HepG2 (cell line): ENCODE results near the gene DIO2. TPM values are rescaled to one million over a fixed set of nuclear protein-coding genes. Genes with fewer than 3 reads are reported as not detected.

Source experiments
- ATAC-seq: fragments of 200-7000 bp; cut with Tn5 transposase; 3 replicates; pipeline ENCODE4 v1.9.1; 2020; ENCODE audit warnings: mild to moderate bottlenecking, moderate library complexity
- BruUV-seq: library from RNA; stranded (reverse); fragments of 400-500 nt; replicated peaks from 2 replicates; lab custom pipeline; 2021; lab: Mats Ljungman, UMichigan
- CTCF ChIA-PET: fragments of 300-600 bp; formaldehyde crosslinking; extraction: SDS; loops from one replicate; lab custom pipeline; 2021; ENCODE audit warnings: low total read pairs, inconsistent platforms, low intra/inter-chr PET ratio; lab: Yijun Ruan, JAX
- POLR2A ChIA-PET: fragments of 350-600 bp; sonication (Branson Sonifier 250); formaldehyde crosslinking; loops from one replicate; lab custom pipeline; 2020; ENCODE audit warnings: antibody characterized with exemption, inconsistent platforms; lab: Yijun Ruan, JAX
- DNase-seq: peaks from one replicate; pipeline ENCODE4 v3.0.0-alpha.2; 2015; ENCODE audit warnings: low spot score
- FAIRE-seq: peaks from 3 replicates; lab custom pipeline; 2011; peaks lifted over from hg19 to GRCh38; lab: Jason Lieb, UNC
- H2AFZ ChIP-seq: one replicate; pipeline ENCODE4 v1.6.1; 2011; ENCODE audit warnings: low read length, inconsistent platforms
- H3K27ac ChIP-seq: fragments of 300-600 bp; 3 replicates; pipeline ENCODE4 v1.8.0; 2011; ENCODE audit warnings: mixed run types, mild to moderate bottlenecking, mixed read lengths, low read length, inconsistent platforms; ENCODE audit not compliant: insufficient read depth; ENCODE audit errors: extremely low read length
- H3K27me3 ChIP-seq, 2 experiments: fragments of 200-600 bp in 1 of 2; 2 replicates in 1 of 2; 3 replicates in 1 of 2; pipeline versions ENCODE4 v1.6.0 to v1.8.0; 2011; ENCODE audit warnings: low read length in 2 of 2, mild to moderate bottlenecking in 2 of 2, moderate library complexity in 2 of 2, inconsistent platforms in 1 of 2; ENCODE audit not compliant: insufficient read depth in 2 of 2, control insufficient read depth in 1 of 2
- H3K36me3 ChIP-seq, 2 experiments: fragments of 200-600 bp in 1 of 2; replicated peaks in 1 of 2; 2 replicates in 1 of 2; 3 replicates in 1 of 2; pipeline versions ENCODE4 v1.5.1 to v1.8.0; 2011; ENCODE audit warnings: low read length in 2 of 2, inconsistent platforms in 1 of 2; ENCODE audit not compliant: insufficient read depth in 2 of 2, control insufficient read depth in 1 of 2
- H3K4me1 ChIP-seq: 2 replicates; pipeline ENCODE4 v1.5.1; 2012; ENCODE audit warnings: low read length, inconsistent platforms; ENCODE audit not compliant: insufficient read depth
- H3K4me2 ChIP-seq: 2 replicates; pipeline ENCODE4 v1.6.0; 2011; ENCODE audit warnings: low read depth, low read length, inconsistent platforms
- H3K4me3 ChIP-seq, 3 experiments: fragments of 200-600 bp in 1 of 3; sonication (generic), shearing (Covaris generic) in 1 of 3; replicated peaks in 1 of 3; 2 replicates each; pipeline ENCODE4 v1.5.1; 2011 to 2016; ENCODE audit warnings: low read length in 3 of 3, inconsistent platforms in 2 of 3, low read depth in 2 of 3, mild to moderate bottlenecking in 2 of 3, control low read depth in 1 of 3, mixed read lengths in 1 of 3; ENCODE audit not compliant: insufficient read depth in 1 of 3
- H3K79me2 ChIP-seq: one replicate; pipeline ENCODE4 v1.6.1; 2011; ENCODE audit warnings: low read length, inconsistent platforms; ENCODE audit not compliant: insufficient read depth
- H3K9ac ChIP-seq: 2 replicates; pipeline ENCODE4 v1.6.0; 2011; ENCODE audit warnings: mild to moderate bottlenecking, low read depth, low read length, inconsistent platforms; ENCODE audit not compliant: insufficient read depth
- H3K9me3 ChIP-seq: 2 replicates; pipeline ENCODE4 v1.5.1; 2012; ENCODE audit warnings: mild to moderate bottlenecking, low read length
- H4K20me1 ChIP-seq: 2 replicates; pipeline ENCODE4 v1.6.0; 2011; ENCODE audit warnings: inconsistent platforms, mild to moderate bottlenecking, low read length, moderate library complexity; ENCODE audit not compliant: insufficient read depth
- ATRX ChIP-seq: sonication (generic); formaldehyde crosslinking; IDR thresholded peaks from 2 replicates; pipeline ENCODE4 v1.4.0; 2020; ENCODE audit warnings: missing genetic modification reagents, borderline replicate concordance
- E2F5 ChIP-seq: sonication (generic); formaldehyde crosslinking; conservative IDR thresholded peaks from 2 replicates; pipeline ENCODE4 v1.4.0; 2020; ENCODE audit warnings: missing genetic modification reagents
- HOXD1 ChIP-seq: sonication (generic); formaldehyde crosslinking; IDR thresholded peaks from 2 replicates; pipeline ENCODE4 v1.5.0; 2020; ENCODE audit warnings: missing genetic modification reagents
- NFIB ChIP-seq: sonication (generic); formaldehyde crosslinking; IDR thresholded peaks from 2 replicates; pipeline ENCODE4 v1.9.0; 2021; ENCODE audit warnings: missing genetic modification reagents, mild to moderate bottlenecking, borderline replicate concordance
- NFYB ChIP-seq: sonication (generic); formaldehyde crosslinking; IDR thresholded peaks from 2 replicates; pipeline ENCODE4 v1.4.0; 2020; ENCODE audit warnings: missing genetic modification reagents
- PCBP1 ChIP-seq: fragments of 200-400 bp; formaldehyde crosslinking; IDR thresholded peaks from 2 replicates; pipeline ENCODE4 v1.6.1; 2017; ENCODE audit warnings: mild to moderate bottlenecking, low read depth, low read length, borderline replicate concordance
- PHB2 ChIP-seq: fragments of 450-650 bp; IDR thresholded peaks from 2 replicates; pipeline ENCODE4 v1.6.1; 2018; ENCODE audit not compliant: partially characterized antibody
- RBAK ChIP-seq: sonication (generic); formaldehyde crosslinking; IDR thresholded peaks from 2 replicates; pipeline ENCODE4 v1.5.1; 2020; ENCODE audit warnings: mild to moderate bottlenecking, missing genetic modification reagents
- THAP7 ChIP-seq: sonication (generic); formaldehyde crosslinking; IDR thresholded peaks from 2 replicates; pipeline ENCODE4 v1.8.1; 2023; ENCODE audit warnings: mild to moderate bottlenecking, missing genetic modification reagents
- XRCC5 ChIP-seq: fragments of 200-400 bp; formaldehyde crosslinking; optimal IDR thresholded peaks from 2 replicates; pipeline ENCODE3; 2017; ENCODE audit warnings: mild to moderate bottlenecking, low read length
- ZBTB1 ChIP-seq: sonication (generic); formaldehyde crosslinking; IDR thresholded peaks from 2 replicates; pipeline ENCODE4 v1.4.0; 2020; ENCODE audit warnings: missing genetic modification reagents, borderline replicate concordance
- ZMAT3 ChIP-seq: sonication (generic); formaldehyde crosslinking; conservative IDR thresholded peaks from 2 replicates; pipeline ENCODE4 v1.7.0; 2021; ENCODE audit warnings: missing genetic modification reagents
- ZNF180 ChIP-seq: sonication (generic); formaldehyde crosslinking; IDR thresholded peaks from 2 replicates; pipeline ENCODE4 v1.4.0; 2020; ENCODE audit warnings: low read depth, missing genetic modification reagents, borderline replicate concordance
- ZNF512 ChIP-seq: sonication (generic); formaldehyde crosslinking; IDR thresholded peaks from 2 replicates; pipeline ENCODE4 v1.4.0; 2020; ENCODE audit warnings: mild to moderate bottlenecking, missing genetic modification reagents
- ZNF878 ChIP-seq: sonication (generic); formaldehyde crosslinking; IDR thresholded peaks from 2 replicates; pipeline ENCODE4 v1.8.1; 2023; ENCODE audit warnings: mild to moderate bottlenecking, missing genetic modification reagents, moderate library complexity
- WGBS: methylation state at CpG from one replicate; pipeline ENCODE4 v1.1.6; 2017; ENCODE audit warnings: low lambda C conversion rate; 5-methylcytosine and 5-hydroxymethylcytosine counted together
- in situ Hi-C: cut with HindIII; loops from 2 replicates; pipeline ENCODE4 v1.10.0; 2017; ENCODE audit warnings: low pct_unique_long_range_greater_than_20kb; ENCODE audit not compliant: extremely low pct_ligation_motif_present
- intact Hi-C: fragments of 100-400 bp; cut with micrococcal nuclease; formaldehyde crosslinking; loops from one replicate; pipeline ENCODE4 v1.10.0; 2022; ENCODE audit not compliant: unreplicated experiment
- polyA plus RNA-seq, 8 experiments: library from polyadenylated mRNA; depleted of rRNA in 3 of 8; stranded (reverse) in 7 of 8; unstranded in 1 of 8; fragments of >200 nt; fragmentation: Illumina TruSeq in 4 of 8; extraction: Trizol in 4 of 8; gene quantifications; 2 replicates each; pipeline versions ENCODE4 v1.2.1 to v1.2.3, GENCODE V29; 2011 to 2016; ENCODE audit warnings: low read depth in 4 of 8, missing spikeins in 1 of 8, mixed read lengths in 1 of 8; ENCODE audit not compliant: insufficient read depth in 1 of 8
- total RNA-seq, 5 experiments: library from RNA; depleted of rRNA; stranded (reverse); fragments of >200 nt; fragmentation: Illumina TruSeq; extraction: Trizol; gene quantifications; 2 replicates each; pipeline ENCODE4 v1.2.3, GENCODE V29; 2016; ENCODE audit warnings: low read depth in 1 of 5
- TF ChIP-seq, protein P1 (sequence below): sonication (generic); formaldehyde crosslinking; IDR thresholded peaks from 2 replicates; pipeline ENCODE4 v1.4.0; 2020; ENCODE audit warnings: missing genetic modification reagents, borderline replicate concordance

The DIO2 gene
- total and polyA plus RNA-seq, 2 of the 13 experiments (the other 11 are each of a cell fraction or from before 2014, with no cell fraction given), result not detected

DNA sequence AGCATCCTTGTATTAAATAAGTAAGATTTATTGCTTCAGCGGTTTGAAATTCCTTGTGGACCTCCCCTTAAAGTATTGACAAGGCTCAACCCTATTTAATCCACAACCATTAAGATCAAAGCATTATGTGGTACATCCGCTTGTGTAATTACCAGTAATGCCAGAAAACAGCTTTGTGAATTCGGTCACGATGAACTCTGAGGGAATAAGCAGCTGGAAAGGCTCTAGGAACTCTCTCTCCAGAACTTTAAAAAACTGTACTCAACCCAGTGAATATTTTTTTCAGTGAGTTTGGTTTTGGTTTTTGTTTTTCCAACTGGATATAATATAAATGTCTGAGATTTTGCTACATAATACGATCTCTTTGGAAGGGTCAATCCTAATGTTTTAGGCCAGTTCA lies 49.3 kb upstream of the DIO2 start:
- DNase-seq (no peak), ATAC-seq (no peak), FAIRE-seq (no peak)
- TF ChIP-seq, protein P1, sequence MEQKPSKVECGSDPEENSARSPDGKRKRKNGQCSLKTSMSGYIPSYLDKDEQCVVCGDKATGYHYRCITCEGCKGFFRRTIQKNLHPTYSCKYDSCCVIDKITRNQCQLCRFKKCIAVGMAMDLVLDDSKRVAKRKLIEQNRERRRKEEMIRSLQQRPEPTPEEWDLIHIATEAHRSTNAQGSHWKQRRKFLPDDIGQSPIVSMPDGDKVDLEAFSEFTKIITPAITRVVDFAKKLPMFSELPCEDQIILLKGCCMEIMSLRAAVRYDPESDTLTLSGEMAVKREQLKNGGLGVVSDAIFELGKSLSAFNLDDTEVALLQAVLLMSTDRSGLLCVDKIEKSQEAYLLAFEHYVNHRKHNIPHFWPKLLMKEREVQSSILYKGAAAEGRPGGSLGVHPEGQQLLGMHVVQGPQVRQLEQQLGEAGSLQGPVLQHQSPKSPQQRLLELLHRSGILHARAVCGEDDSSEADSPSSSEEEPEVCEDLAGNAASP (CRISPR knock-in tag), result no peak
- no peak for TF ChIP-seq NFIB (CRISPR knock-in tag)
- no peak for TF ChIP-seq ZNF512 (CRISPR knock-in tag)
- no peak for TF ChIP-seq ZNF878 (CRISPR knock-in tag)
- Histone ChIP-seq H3K9me3 (peaks cover 6% of the 10 kb centered on the region; the same call in 1 of the 2 replicates), H3K79me2 (no peaks in the 10 kb centered on the region), H3K36me3 (no peaks in the 10 kb centered on the region), H3K27me3 (no peaks in the 10 kb centered on the region), H2AFZ (no peak overlapping the region), H3K9ac (no peak overlapping the region), H3K4me2 (no peak overlapping the region), H3K27ac (no peak overlapping the region), H3K4me3 (no peak overlapping the region), H4K20me1 (no peaks in the 10 kb centered on the region), H3K4me1 (no peaks in the 10 kb centered on the region)
- intact Hi-C loops, result no loop called here
- in situ Hi-C loops, result no loop called here
- no TSS peak for BruUV-seq
- ChIA-PET POLR2A (no interaction called here), CTCF (no interaction called here)
- WGBS, result 29% methylated on average over 5 of the region's 5 CpGs

GRCh38 chr14:80239631-80240030 lies 28.3 kb upstream of the DIO2 start:
- Histone ChIP-seq H3K27ac (no peak overlapping the region), H3K9me3 (peaks cover 65% of the 10 kb centered on the region), H4K20me1 (no peaks in the 10 kb centered on the region), H3K4me1 (no peaks in the 10 kb centered on the region), H2AFZ (no peak overlapping the region), H3K9ac (no peak overlapping the region), H3K4me2 (no peak overlapping the region), H3K79me2 (no peaks in the 10 kb centered on the region), H3K36me3 (no peaks in the 10 kb centered on the region), H3K4me3 (no peak overlapping the region), H3K27me3 (no peaks in the 10 kb centered on the region)
- WGBS, result 0% methylated on average over 2 of the region's 2 CpGs
- ChIA-PET POLR2A (no interaction called here), CTCF (no interaction called here)
- in situ Hi-C loops, result no loop called here
- FAIRE-seq (no peak), DNase-seq (no peak), ATAC-seq (no peak)
- BruUV-seq, result no TSS peak
- intact Hi-C loops, result no loop called here
- no peak for TF ChIP-seq RBAK
- no peak for TF ChIP-seq E2F5 (CRISPR knock-in tag)
- TF ChIP-seq XRCC5, result no peak
- no peak for TF ChIP-seq ZNF180
- no peak for TF ChIP-seq PHB2
- TF ChIP-seq ZMAT3 (CRISPR knock-in tag), result no peak
- TF ChIP-seq HOXD1 (CRISPR knock-in tag), result no peak
- TF ChIP-seq ZBTB1 (CRISPR knock-in tag), result no peak
- no peak for TF ChIP-seq THAP7 (CRISPR knock-in tag)
- no peak for TF ChIP-seq ATRX (CRISPR knock-in tag)
- TF ChIP-seq PCBP1, result no peak
- no peak for TF ChIP-seq NFYB (CRISPR knock-in tag)
